Mammary epithelial cell (primary cell): ENCODE results near the gene AP5B1.

Source experiments
- EZH2 ChIP-seq: IDR thresholded peaks from 2 replicates; pipeline ENCODE4 v1.6.1; 2012; ENCODE audit warnings: low read length, inconsistent platforms, borderline replicate concordance
- TF ChIP-seq, protein P1 (sequence below), 2 donors: IDR thresholded peaks in 1 of 2; conservative IDR thresholded peaks in 1 of 2; 2 replicates each; pipeline ENCODE4 v1.5.1; 2011 to 2012; ENCODE audit warnings: inconsistent platforms in 2 of 2, low read length in 2 of 2, mild to moderate bottlenecking in 2 of 2, control low read depth in 1 of 2, low read depth in 1 of 2; ENCODE audit not compliant: insufficient read depth in 1 of 2; ENCODE audit errors: extremely low read depth in 1 of 2

DNA sequence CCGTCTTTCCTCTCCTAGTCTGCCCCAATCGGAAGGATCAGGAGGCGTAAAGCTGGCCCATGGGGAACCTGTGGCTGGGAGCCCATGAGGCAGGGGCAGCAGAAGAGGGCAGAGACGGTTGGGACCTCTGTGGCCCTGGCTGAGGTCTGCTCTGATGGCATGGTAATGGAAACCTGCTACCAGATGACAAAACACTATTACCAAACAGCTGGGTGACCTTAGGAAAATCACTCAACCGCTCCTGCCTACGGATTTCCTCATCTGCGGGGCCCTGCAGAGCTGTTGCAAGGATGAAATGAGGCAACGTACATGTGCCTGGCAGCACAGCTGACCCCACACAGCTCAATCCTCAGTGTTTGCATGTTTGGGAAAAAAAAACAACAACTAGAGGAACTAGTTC, 4.6 kb downstream of the AP5B1 start:
- TF ChIP-seq, protein P1, sequence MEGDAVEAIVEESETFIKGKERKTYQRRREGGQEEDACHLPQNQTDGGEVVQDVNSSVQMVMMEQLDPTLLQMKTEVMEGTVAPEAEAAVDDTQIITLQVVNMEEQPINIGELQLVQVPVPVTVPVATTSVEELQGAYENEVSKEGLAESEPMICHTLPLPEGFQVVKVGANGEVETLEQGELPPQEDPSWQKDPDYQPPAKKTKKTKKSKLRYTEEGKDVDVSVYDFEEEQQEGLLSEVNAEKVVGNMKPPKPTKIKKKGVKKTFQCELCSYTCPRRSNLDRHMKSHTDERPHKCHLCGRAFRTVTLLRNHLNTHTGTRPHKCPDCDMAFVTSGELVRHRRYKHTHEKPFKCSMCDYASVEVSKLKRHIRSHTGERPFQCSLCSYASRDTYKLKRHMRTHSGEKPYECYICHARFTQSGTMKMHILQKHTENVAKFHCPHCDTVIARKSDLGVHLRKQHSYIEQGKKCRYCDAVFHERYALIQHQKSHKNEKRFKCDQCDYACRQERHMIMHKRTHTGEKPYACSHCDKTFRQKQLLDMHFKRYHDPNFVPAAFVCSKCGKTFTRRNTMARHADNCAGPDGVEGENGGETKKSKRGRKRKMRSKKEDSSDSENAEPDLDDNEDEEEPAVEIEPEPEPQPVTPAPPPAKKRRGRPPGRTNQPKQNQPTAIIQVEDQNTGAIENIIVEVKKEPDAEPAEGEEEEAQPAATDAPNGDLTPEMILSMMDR (conservative IDR thresholded peaks at IDR 0.05 in 1 of 2, IDR thresholded peaks at IDR 0.05 in 1 of 2; ENCODE audit: extremely low read depth in 1 of 2, insufficient read depth in 1 of 2, low read depth in 1 of 2, low read length in 2 of 2): no peak
- TF ChIP-seq EZH2: no peak
